ENCODE data around the gene SLC11A1.

SLC11A1 gene

GRCh38 chr2:218406209-218406948 lies 24.3 kb downstream of the SLC11A1 start:
- peak; percentile 61 for DNase-seq

DNA sequence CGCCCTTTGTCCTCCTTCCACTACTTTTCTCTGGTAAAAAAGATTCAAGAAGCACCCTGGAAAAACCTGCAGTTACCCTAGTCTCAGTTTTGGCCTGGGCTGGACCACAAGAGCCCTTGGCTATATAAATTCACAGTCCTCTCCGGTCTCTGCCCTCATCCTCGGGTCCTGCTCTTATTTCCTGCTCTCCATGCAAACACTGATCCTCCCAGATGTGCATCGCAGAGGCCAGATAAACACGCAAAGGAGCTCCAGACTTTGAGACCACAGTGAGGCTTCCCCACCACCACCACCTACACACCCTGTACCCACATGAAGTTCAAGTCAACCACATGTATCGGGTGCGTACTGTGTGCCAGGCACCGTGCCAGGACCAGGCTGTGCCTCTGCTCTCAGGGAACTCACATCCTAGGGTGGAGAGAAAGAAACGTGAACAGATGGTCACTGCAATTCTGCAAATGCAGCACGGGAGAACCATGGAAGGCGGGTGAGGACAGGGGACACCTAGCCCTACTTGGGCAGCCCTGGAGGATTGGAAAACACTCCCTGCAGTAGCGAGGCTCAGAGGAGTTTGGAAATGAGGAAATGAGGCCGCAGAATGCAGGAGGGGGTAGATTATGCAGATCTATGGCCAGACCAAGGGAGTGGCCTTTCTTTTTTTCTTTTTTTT lies 25.0 kb downstream of the SLC11A1 start:
- no peak for DNase-seq

DNA sequence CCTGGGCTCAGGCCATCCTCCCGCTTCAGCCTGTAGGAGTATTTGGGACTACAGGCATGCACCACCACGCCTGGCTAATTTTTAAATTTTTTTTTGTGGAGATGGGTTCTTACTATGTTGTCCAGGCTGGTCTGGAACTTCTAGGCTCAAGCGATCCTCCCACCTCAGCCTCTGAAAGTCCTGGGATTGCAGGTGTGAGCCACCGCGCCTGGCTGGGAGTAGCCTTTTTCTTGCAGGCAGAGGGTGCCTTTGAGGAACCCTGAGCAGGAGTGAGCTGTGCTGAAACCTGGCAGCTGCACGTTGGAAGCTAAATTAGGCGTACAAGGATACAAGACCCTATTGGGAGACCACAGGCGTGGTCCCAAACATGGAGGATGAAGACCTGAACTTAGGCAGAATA lies 25.6 kb downstream of the SLC11A1 start:
- DNase-seq = no peak

DNA sequence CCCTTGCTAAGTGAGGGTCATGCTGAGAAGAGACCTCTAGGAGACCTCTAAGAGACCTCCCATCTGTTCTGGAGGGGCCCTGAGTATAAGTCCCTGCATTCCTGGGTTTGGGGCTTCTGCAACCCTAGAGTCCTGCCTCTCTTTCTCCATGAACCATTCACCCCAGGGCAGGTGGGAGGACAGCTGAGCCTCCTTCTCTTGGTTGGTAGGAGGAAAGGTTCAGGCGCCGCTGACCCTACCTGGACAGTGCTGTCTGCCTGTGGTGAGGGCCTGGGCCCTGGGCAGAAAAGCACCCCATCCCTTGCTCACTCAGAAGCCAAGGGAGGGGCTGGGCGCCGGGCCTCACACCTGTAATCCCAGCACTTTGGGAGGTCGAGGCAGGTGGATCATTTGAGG lies 36.2 kb downstream of the SLC11A1 start:
- no peak for DNase-seq

- no peak for DNase-seq
These were observed 36.8 kb downstream of the SLC11A1 start, which contains the start of gene VIL1 for GRCh38 chr2:218418717-218419458. Gene VIL1, plus strand, starts transcription at chr2:218419123. Its CDS starts 4,656 bp downstream, at chr2:218423779.

GRCh38 chr2:218419630-218420216 lies 37.6 kb downstream of the SLC11A1 start:
- no peak for DNase-seq

GRCh38 chr2:218421027-218421426 lies 39.0 kb downstream of the SLC11A1 start:
- no peak for DNase-seq

GRCh38 chr2:218422403-218423086 lies 40.5 kb downstream of the SLC11A1 start:
- DNase-seq = no peak

- no peak for DNase-seq
These were observed 41.5 kb downstream of the SLC11A1 start for GRCh38 chr2:218423584-218423983.

DNA sequence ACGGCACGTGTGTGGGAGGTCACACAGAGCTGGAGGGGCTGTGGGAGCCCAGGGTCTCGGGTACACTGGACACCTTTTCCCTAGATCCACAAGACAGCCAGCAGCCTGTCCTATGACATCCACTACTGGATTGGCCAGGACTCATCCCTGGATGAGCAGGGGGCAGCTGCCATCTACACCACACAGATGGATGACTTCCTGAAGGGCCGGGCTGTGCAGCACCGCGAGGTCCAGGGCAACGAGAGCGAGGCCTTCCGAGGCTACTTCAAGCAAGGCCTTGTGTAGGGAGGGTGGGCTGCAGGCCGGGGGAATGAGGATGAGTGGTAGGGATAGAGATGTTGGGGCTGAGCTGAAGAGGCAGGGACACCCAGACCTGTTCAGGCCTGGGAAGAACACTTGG lies 43.5 kb downstream of the SLC11A1 start:
- no peak for DNase-seq

DNA sequence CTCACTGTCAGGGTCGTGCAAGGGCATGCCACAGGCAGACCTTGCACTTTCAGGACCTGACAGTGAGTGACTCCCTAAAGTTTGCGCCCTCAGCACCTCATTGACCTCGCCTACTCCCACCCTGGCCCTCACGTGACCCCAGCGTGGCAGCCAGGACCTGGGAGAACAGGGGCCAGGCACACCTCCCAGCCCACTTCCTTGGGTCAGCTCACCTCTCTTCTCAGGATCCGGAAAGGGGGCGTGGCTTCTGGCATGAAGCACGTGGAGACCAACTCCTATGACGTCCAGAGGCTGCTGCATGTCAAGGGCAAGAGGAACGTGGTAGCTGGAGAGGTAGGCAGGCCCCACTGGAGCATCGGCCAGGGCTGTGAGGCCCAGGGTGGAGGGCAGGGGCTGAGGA lies 45.7 kb downstream of the SLC11A1 start:
- no peak for DNase-seq

- no peak for DNase-seq
These were observed 46.9 kb downstream of the SLC11A1 start for GRCh38 chr2:218428846-218429558.

- no peak for DNase-seq
These were observed 48.0 kb downstream of the SLC11A1 start for GRCh38 chr2:218429911-218430692.

GRCh38 chr2:218430721-218431120 lies 48.6 kb downstream of the SLC11A1 start:
- no peak for DNase-seq

DNA sequence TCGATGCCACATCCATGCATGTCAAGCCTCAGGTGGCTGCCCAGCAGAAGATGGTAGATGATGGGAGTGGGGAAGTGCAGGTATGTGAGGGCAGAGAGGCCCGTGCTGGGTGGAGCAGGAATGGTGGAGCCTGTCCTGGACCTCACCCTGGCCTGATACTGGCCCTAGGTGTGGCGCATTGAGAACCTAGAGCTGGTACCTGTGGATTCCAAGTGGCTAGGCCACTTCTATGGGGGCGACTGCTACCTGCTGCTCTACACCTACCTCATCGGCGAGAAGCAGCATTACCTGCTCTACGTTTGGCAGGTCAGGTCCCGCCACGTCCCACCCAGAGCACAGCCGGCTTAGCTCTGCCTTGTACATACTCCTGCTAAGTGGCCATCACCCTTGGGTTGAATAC lies 49.8 kb downstream of the SLC11A1 start:
- no peak for DNase-seq

GRCh38 chr2:218432676-218433365 lies 50.7 kb downstream of the SLC11A1 start:
- no peak for DNase-seq

DNA sequence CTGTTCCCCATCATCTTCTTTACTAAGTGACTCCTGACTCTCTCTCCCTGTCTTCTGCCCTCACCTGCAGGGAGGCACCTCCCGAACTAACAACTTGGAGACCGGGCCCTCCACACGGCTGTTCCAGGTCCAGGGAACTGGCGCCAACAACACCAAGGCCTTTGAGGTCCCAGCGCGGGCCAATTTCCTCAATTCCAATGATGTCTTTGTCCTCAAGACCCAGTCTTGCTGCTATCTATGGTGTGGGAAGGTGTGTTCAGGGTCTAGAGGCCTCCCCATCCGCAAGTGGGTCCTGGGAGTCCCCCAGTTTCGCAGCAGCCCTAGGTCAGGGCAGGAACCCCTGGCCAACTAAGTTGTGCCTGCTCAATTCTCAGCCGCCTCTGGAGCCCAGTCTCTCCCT lies 52.4 kb downstream of the SLC11A1 start:
- DNase-seq = no peak

- DNase-seq = no peak
These were observed 53.2 kb downstream of the SLC11A1 start for GRCh38 chr2:218435003-218435982.

DNA sequence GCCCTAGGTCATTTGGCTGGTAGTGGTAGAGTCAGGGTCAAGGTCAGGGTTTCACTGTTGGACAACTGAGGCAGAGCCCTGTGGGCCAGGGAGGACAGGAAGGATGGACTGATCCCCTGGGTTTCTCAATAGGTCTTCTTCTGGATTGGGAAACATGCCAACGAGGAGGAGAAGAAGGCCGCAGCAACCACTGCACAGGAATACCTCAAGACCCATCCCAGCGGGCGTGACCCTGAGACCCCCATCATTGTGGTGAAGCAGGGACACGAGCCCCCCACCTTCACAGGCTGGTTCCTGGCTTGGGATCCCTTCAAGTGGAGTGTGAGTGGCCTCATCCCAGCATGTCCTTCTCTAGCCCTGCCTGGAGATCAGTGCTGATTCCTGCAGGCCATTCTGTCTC lies 54.9 kb downstream of the SLC11A1 start:
- DNase-seq = no peak
